Stomach (tissue), 9 donors: ENCODE data around the gene SH3TC1. TPM values are rescaled to one million over a fixed set of nuclear protein-coding genes. Genes with fewer than 3 reads are reported as not detected.

Source experiments
- DNase-seq, 2 donors: peaks; one replicate each; pipeline versions ENCODE4 v3.0.0 to v3.0.0-alpha.2; 2013 to 2019
- H3K27ac ChIP-seq, 5 donors: fragments of 200-600 bp in 4 of 5; sonication (generic) in 4 of 5; one replicate each; pipeline ENCODE4 v1.5.1; 2013 to 2019; ENCODE audit warnings: mild to moderate bottlenecking in 1 of 5, moderate library complexity in 1 of 5
- H3K27me3 ChIP-seq, 3 donors: fragments of 200-600 bp; sonication (generic); one replicate each; pipeline ENCODE4 v1.5.1; 2017 to 2019; ENCODE audit warnings: mixed run types in 1 of 3
- H3K36me3 ChIP-seq, 4 donors: fragments of 200-600 bp; sonication (generic); 1 replicate in 3 of 4; 2 replicates in 1 of 4; pipeline ENCODE4 v1.5.1; 2016 to 2019
- H3K4me1 ChIP-seq, 4 donors: fragments of 200-600 bp; sonication (generic); one replicate each; pipeline ENCODE4 v1.5.1; 2016 to 2019
- H3K4me3 ChIP-seq, 4 donors: fragments of 200-600 bp; sonication (generic) in 3 of 4; one replicate each; pipeline ENCODE4 v1.5.1; 2016 to 2019; ENCODE audit warnings: mild to moderate bottlenecking in 1 of 4
- H3K9me3 ChIP-seq, 4 donors: fragments of 200-600 bp; sonication (generic); one replicate each; pipeline ENCODE4 v1.5.1; 2016 to 2019
- CTCF ChIP-seq, 7 experiments: fragments of 450-650 bp in 4 of 7; fragments of 200-600 bp in 3 of 7; sonication (generic) in 3 of 7; IDR thresholded peaks; one replicate each; pipeline ENCODE4 v1.5.1; 2016 to 2019; ENCODE audit warnings: antibody characterized with exemption in 7 of 7, control low read depth in 2 of 7, mild to moderate bottlenecking in 1 of 7
- EP300 ChIP-seq: sonication (generic); formaldehyde crosslinking; IDR thresholded peaks from one replicate; pipeline ENCODE4 v1.6.1; 2017; ENCODE audit warnings: antibody characterized with exemption
- POLR2A ChIP-seq, 4 donors: fragments of 450-650 bp; IDR thresholded peaks; one replicate each; pipeline ENCODE4 v1.6.1; 2016; ENCODE audit warnings: antibody characterized with exemption in 4 of 4, control low read depth in 2 of 4, mild to moderate bottlenecking in 1 of 4, moderate library complexity in 1 of 4
- POLR2AphosphoS5 ChIP-seq, 3 donors: sonication (generic); formaldehyde crosslinking; IDR thresholded peaks; one replicate each; pipeline ENCODE4 v1.6.1; 2016; ENCODE audit warnings: antibody characterized with exemption in 3 of 3
- WGBS, 5 donors: extraction: QIAGEN DNeasy Blood & Tissue Kit in 3 of 5; methylation state at CpG; one replicate each; pipeline versions ENCODE4 v1.1.5 to v1.1.7; 2013 to 2018; 5-methylcytosine and 5-hydroxymethylcytosine counted together
- intact Hi-C: fragments of 100-400 bp; cut with DNase I; formaldehyde crosslinking; loops from one replicate; pipeline ENCODE4 v1.15.1; 2023; ENCODE audit warnings: low total_unique reads
- polyA plus RNA-seq, 3 donors: library from polyadenylated mRNA; stranded (reverse); fragments of 200-250 nt; gene quantifications; one replicate each; pipeline ENCODE4 v1.2.3, GENCODE V29; 2013
- total RNA-seq, 5 donors: library from RNA; depleted of rRNA; stranded (reverse); fragments of >200 nt; gene quantifications; one replicate each; pipeline versions ENCODE4 v1.1.0 to v1.2.3, GENCODE V29; 2014 to 2016
- donor health status: healthy with polysubstance abuse.
- donor health status: Bipolar disorder and iron deficiency.
- donor health status: healthy.

Gene SH3TC1
- total and polyA plus RNA-seq, 8 donors = 12.0 to 96.2 (median 27.9) TPM

GRCh38 chr4:8151165-8151650, 47.9 kb upstream of the SH3TC1 start:
- Histone ChIP-seq H3K36me3 (no peaks in the 10 kb centered on the region), H3K4me1 (peaks cover 0 to 2% (median under 1%) of the 10 kb centered on the region in 4 donors), H3K4me3 (no peak overlapping the region), H3K27ac (no peak overlapping the region), H3K9me3 (no peaks in the 10 kb centered on the region), H3K27me3 (peaks cover 0 to 5% (median 0%) of the 10 kb centered on the region in 3 donors)
- WGBS, 5 donors = 89 to 98% (median 92%) methylated on average over 10 to 15 of the region's 15 CpGs
- intact Hi-C loops = no loop called here
- no peak for DNase-seq
- TF ChIP-seq CTCF (IDR thresholded peaks at IDR 0.05) (no peak), EP300 (no peak), POLR2AphosphoS5 (IDR thresholded peaks at IDR 0.05) (no peak), POLR2A (IDR thresholded peaks at IDR 0.05) (no peak)

GRCh38 chr4:8152090-8152864, 46.8 kb upstream of the SH3TC1 start:
- Histone ChIP-seq H3K9me3 (no peaks in the 10 kb centered on the region), H3K4me1 (peaks cover under 1 to 8% (median 3%) of the 10 kb centered on the region in 4 donors), H3K4me3 (no peak overlapping the region), H3K36me3 (no peaks in the 10 kb centered on the region), H3K27ac (no peak overlapping the region), H3K27me3 (peaks cover 0 to 9% (median 0%) of the 10 kb centered on the region in 3 donors)
- intact Hi-C loops = no loop called here
- 89 to 92% (median 90%) methylated on average over 35 to 39 of the region's 39 CpGs for WGBS, 5 donors
- no peak for DNase-seq
- TF ChIP-seq POLR2AphosphoS5 (IDR thresholded peaks at IDR 0.05) (no peak), CTCF (IDR thresholded peaks at IDR 0.05) (no peak), EP300 (no peak), POLR2A (IDR thresholded peaks at IDR 0.05) (no peak)

- WGBS, 5 donors = 66 to 75% (median 69%) methylated on average over 6 of the region's 6 CpGs
- intact Hi-C loops = no loop called here
- H3K27ac ChIP-seq = no peak overlapping the region
- no peak for DNase-seq
- H3K27me3 ChIP-seq = peaks cover 0 to 15% (median 5%) of the 10 kb centered on the region in 3 donors
- H3K36me3 ChIP-seq = no peaks in the 10 kb centered on the region
- TF ChIP-seq POLR2AphosphoS5 (IDR thresholded peaks at IDR 0.05) = no peak
- TF ChIP-seq EP300 = no peak
- H3K9me3 ChIP-seq = no peaks in the 10 kb centered on the region
- peaks cover 7 to 14% (median 9%) of the 10 kb centered on the region in 4 donors for H3K4me1 ChIP-seq
- H3K4me3 ChIP-seq = no peak overlapping the region
Measured at GRCh38 chr4:8152865-8153257, 46.2 kb upstream of the SH3TC1 start.

GRCh38 chr4:8153441-8153840, 45.6 kb upstream of the SH3TC1 start:
- H3K36me3 ChIP-seq = no peaks in the 10 kb centered on the region
- no peak for TF ChIP-seq POLR2A (IDR thresholded peaks at IDR 0.05)
- no peaks in the 10 kb centered on the region for H3K9me3 ChIP-seq
- intact Hi-C loops = no loop called here
- H3K27me3 ChIP-seq = peaks cover 0 to 21% (median 11%) of the 10 kb centered on the region in 3 donors
- H3K27ac ChIP-seq = no peak overlapping the region
- no peak overlapping the region for H3K4me3 ChIP-seq
- DNase-seq = no peak
- WGBS, 5 donors = 81 to 87% (median 86%) methylated on average over 10 of the region's 10 CpGs
- H3K4me1 ChIP-seq = peaks cover 12 to 20% (median 14%) of the 10 kb centered on the region in 4 donors

GRCh38 chr4:8155048-8155447, 44.0 kb upstream of the SH3TC1 start:
- no peak for DNase-seq
- Histone ChIP-seq H3K4me1 (peaks cover 23 to 30% (median 25%) of the 10 kb centered on the region in 4 donors), H3K27ac (no peak overlapping the region), H3K27me3 (peaks cover 0 to 21% (median 12%) of the 10 kb centered on the region in 3 donors), H3K9me3 (no peaks in the 10 kb centered on the region), H3K4me3 (no peak overlapping the region), H3K36me3 (no peaks in the 10 kb centered on the region)
- no peak for TF ChIP-seq POLR2AphosphoS5 (IDR thresholded peaks at IDR 0.05)
- no peak for TF ChIP-seq POLR2A (IDR thresholded peaks at IDR 0.05)
- no peak for TF ChIP-seq EP300
- no peak for TF ChIP-seq CTCF (IDR thresholded peaks at IDR 0.05)
- WGBS, 5 donors = 66 to 77% (median 75%) methylated on average over 6 of the region's 6 CpGs
- intact Hi-C loops = no loop called here
